Lower leg skin (tissue), 3 donors: ENCODE results near the gene PER3.

Experiments used
- POLR2A ChIP-seq, 2 donors: fragments of 450-650 bp; IDR thresholded peaks; one replicate each; pipeline ENCODE4 v1.6.1; 2016 to 2017; ENCODE audit warnings: antibody characterized with exemption in 2 of 2, mild to moderate bottlenecking in 1 of 2, moderate library complexity in 1 of 2
- TF ChIP-seq, protein P1 (sequence below), 3 donors: fragments of 450-650 bp; IDR thresholded peaks; one replicate each; pipeline ENCODE4 v1.5.1; 2016; ENCODE audit warnings: antibody characterized with exemption in 3 of 3, mild to moderate bottlenecking in 3 of 3, moderate library complexity in 2 of 3

DNA sequence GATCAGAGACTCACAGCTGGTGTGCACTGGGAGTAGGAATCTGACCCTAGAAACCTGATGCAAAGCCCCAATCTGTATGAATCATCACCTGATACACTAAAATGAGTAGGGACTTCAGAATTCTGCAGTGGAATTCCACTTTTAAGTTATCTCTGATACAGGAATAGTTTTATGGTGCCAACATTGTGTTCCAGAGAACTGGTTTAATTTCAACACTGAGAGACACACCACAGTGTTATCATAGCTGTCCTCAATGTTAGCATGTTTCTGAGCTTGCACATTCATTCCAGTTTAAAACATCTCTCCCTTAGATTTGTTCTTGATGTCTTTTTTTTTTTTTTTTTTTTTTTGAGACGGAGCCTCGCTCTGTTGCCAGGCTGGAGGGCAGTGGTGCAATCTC is 61.7 kb downstream of the PER3 start:
- TF ChIP-seq, protein P1, sequence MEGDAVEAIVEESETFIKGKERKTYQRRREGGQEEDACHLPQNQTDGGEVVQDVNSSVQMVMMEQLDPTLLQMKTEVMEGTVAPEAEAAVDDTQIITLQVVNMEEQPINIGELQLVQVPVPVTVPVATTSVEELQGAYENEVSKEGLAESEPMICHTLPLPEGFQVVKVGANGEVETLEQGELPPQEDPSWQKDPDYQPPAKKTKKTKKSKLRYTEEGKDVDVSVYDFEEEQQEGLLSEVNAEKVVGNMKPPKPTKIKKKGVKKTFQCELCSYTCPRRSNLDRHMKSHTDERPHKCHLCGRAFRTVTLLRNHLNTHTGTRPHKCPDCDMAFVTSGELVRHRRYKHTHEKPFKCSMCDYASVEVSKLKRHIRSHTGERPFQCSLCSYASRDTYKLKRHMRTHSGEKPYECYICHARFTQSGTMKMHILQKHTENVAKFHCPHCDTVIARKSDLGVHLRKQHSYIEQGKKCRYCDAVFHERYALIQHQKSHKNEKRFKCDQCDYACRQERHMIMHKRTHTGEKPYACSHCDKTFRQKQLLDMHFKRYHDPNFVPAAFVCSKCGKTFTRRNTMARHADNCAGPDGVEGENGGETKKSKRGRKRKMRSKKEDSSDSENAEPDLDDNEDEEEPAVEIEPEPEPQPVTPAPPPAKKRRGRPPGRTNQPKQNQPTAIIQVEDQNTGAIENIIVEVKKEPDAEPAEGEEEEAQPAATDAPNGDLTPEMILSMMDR (IDR thresholded peaks at IDR 0.05) = no peak
- no peak for TF ChIP-seq POLR2A (IDR thresholded peaks at IDR 0.05)
